Cardiac muscle cell (in vitro differentiated cells and primary cell): ENCODE data around the gene SNRPB. TPM values are rescaled to one million over a fixed set of nuclear protein-coding genes. Genes with fewer than 3 reads are reported as not detected.

Experiments used
- DNase-seq, 2 donors: peaks; one replicate each; pipeline versions ENCODE4 v3.0.0 to v3.0.0-alpha.2; 2010 to 2017; ENCODE audit warnings: low read depth in 1 of 2, low spot score in 1 of 2
- H3K27ac ChIP-seq: fragments of 200-600 bp; sonication (generic); 2 replicates; pipeline ENCODE4 v1.5.1; 2016
- H3K27me3 ChIP-seq: fragments of 200-600 bp; sonication (generic); 2 replicates; pipeline ENCODE4 v1.6.0; 2016; ENCODE audit warnings: control low read depth
- H3K36me3 ChIP-seq: fragments of 200-600 bp; sonication (generic); 2 replicates; pipeline ENCODE4 v1.5.1; 2016; ENCODE audit warnings: control low read depth
- H3K4me1 ChIP-seq: fragments of 200-600 bp; sonication (generic); 2 replicates; pipeline ENCODE4 v1.8.1; 2017; ENCODE audit warnings: low read depth, mild to moderate bottlenecking, mixed run types
- H3K4me3 ChIP-seq: fragments of 200-600 bp; sonication (generic); 2 replicates; pipeline ENCODE4 v1.5.1; 2016; ENCODE audit warnings: mild to moderate bottlenecking
- H3K9me3 ChIP-seq: fragments of 200-600 bp; sonication (generic); 2 replicates; pipeline ENCODE4 v1.5.1; 2017; ENCODE audit warnings: low read depth, mild to moderate bottlenecking, control low read depth
- polyA plus RNA-seq: library from polyadenylated mRNA; unstranded; fragments of >200 nt; fragmentation: Nextera tagmentation; extraction: Ambion mirVana; gene quantifications from 2 replicates; pipeline ENCODE4 v1.2.1, GENCODE V29; 2016
- total RNA-seq: library from RNA; depleted of rRNA; stranded (reverse); fragments of >200 nt; gene quantifications from 2 replicates; pipeline ENCODE4 v1.2.3, GENCODE V29; 2016
- TF ChIP-seq, protein P1 (sequence below): IDR thresholded peaks from 2 replicates; pipeline ENCODE4 v1.5.1; 2012; ENCODE audit warnings: low read depth, mild to moderate bottlenecking, low read length

SNRPB gene
- total and polyA plus RNA-seq, 2 experiments from 2014 or later: 187 to 251 TPM

DNA sequence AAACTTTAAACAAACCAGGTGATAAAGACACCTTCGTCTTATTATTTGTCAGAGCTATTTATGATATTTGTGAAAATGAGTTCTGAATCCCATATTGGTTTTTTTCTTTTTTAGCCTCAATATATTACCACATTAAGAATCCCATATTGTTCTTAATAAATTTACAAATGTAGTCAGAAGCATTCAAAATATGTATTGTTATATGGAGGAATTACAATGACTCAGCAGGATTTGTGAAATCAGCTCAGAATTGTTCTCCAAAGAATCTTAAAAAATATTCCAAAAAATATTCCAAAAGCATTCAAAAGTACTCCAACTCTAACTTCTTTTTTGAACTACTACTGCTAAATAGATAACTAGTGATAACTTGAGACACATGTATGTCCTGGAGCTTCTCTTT lies 44.6 kb upstream of the SNRPB start:
- Histone ChIP-seq H3K27ac (no peak overlapping the region), H3K4me3 (no peak overlapping the region), H3K27me3 (peaks cover 90% of the 10 kb centered on the region), H3K4me1 (no peaks in the 10 kb centered on the region), H3K36me3 (no peaks in the 10 kb centered on the region), H3K9me3 (no peaks in the 10 kb centered on the region)
- TF ChIP-seq, protein P1, sequence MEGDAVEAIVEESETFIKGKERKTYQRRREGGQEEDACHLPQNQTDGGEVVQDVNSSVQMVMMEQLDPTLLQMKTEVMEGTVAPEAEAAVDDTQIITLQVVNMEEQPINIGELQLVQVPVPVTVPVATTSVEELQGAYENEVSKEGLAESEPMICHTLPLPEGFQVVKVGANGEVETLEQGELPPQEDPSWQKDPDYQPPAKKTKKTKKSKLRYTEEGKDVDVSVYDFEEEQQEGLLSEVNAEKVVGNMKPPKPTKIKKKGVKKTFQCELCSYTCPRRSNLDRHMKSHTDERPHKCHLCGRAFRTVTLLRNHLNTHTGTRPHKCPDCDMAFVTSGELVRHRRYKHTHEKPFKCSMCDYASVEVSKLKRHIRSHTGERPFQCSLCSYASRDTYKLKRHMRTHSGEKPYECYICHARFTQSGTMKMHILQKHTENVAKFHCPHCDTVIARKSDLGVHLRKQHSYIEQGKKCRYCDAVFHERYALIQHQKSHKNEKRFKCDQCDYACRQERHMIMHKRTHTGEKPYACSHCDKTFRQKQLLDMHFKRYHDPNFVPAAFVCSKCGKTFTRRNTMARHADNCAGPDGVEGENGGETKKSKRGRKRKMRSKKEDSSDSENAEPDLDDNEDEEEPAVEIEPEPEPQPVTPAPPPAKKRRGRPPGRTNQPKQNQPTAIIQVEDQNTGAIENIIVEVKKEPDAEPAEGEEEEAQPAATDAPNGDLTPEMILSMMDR: no peak
- no peak for DNase-seq

GRCh38 chr20:2509794-2510193 lies 39.2 kb upstream of the SNRPB start:
- Histone ChIP-seq H3K9me3 (no peaks in the 10 kb centered on the region), H3K4me3 (peak overlapping the region; percentile 76), H3K27me3 (peaks cover 44% of the 10 kb centered on the region), H3K27ac (peak overlapping the region; percentile 95), H3K4me1 (peaks cover 6% of the 10 kb centered on the region), H3K36me3 (no peaks in the 10 kb centered on the region)
- DNase-seq: no peak
- TF ChIP-seq, protein P1: no peak

- peaks cover 6% of the 10 kb centered on the region for H3K4me1 ChIP-seq
- H3K36me3 ChIP-seq: no peaks in the 10 kb centered on the region
- H3K27me3 ChIP-seq: peaks cover 41% of the 10 kb centered on the region
- H3K9me3 ChIP-seq: no peaks in the 10 kb centered on the region
- peak in 1 of 2 donors; percentile 25 for DNase-seq
- peak overlapping the region; percentile 95 for H3K27ac ChIP-seq
- TF ChIP-seq, protein P1: no peak
- H3K4me3 ChIP-seq: peak overlapping the region; percentile 76
Observed at GRCh38 chr20:2509468-2509781, 38.8 kb upstream of the SNRPB start.

DNA sequence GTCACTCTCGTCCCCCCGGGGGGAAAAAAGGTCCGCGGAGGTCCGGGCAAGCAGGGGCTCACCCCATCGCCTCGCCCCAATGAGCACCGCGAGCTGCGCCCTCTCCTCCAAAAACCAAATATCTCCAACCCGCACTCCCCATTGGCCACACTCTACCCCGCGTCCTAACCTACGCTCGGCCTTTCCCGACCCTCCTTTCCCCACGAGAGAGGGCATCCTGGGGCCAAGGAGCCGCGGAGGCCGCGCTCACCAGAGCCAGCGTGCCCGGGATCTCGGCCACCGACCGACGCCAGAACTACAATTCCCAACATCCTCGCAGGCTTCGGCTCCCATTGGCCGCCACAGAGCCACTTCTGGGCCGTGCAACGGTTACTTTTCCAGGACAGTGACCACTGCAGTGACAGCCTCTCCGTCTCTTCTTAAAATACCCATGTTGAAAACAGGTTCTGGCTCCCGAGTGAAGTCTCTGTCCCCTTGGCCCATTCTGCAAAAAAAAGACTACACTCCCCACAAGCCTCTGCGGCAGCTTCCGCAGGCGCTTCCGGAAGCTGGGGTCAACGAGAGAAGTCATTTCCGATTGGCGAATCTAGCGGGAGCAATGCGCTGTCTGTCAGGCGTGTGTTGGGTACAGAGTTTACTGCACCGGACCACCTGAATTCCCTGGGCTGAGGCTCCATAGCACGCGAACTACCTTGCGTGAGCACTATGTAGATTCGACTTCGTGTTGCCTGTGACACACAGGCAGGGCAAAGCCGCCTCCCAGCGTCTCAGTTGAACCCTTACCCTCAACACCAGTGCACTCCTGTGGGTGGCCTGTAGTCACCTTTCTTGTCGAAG lies 38.3 kb upstream of the SNRPB start, which contains the start of gene ZNF343:
Gene ZNF343, minus strand, starts transcription at position 285 of the 837 bp plus-strand sequence. CDS start 15,020 bp downstream, outside the sequence.
- peak within 1 kb of the TSS; percentile 95 for H3K27ac ChIP-seq

DNA sequence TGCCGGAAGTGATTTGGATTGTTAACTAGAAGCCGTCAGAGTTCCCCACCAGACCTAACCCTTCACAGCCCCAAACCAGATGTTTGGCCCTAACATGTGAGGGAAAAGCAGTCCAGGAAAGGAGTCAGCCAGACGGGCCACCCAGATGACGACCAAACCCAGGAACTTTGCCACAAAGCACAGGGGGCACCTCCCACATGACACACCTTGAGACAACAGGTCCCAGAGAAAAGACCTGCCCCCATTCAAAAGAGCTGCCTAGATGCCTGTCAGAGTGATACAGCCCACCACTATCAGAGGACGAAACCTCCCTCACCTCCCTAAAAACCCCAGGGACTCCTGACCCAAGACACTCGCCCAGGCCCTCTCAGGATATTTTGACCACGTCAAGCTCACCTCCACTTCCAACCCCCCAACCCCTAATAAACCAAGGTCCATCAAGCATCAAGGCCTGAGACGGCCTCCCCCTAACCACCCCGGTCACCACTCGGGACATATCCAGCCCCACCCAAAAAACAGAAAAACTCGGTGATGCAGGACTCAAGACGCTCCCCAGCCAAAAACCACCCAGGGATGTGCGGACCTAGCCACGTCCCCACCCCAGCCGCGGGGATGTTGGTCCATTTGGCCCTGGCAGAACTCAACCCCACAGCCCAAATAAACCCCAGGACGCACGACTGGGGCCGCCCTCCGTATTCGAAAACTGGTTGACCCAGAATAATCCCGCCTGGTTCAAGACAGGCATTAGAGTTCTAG lies 37.5 kb upstream of the SNRPB start:
- no peaks in the 10 kb centered on the region for H3K9me3 ChIP-seq
- H3K4me1 ChIP-seq: peaks cover 6% of the 10 kb centered on the region
- peak overlapping the region; percentile 76 for H3K4me3 ChIP-seq
- no peak overlapping the region for H3K27ac ChIP-seq
- peak in 1 of 2 donors; percentile 35 for DNase-seq
- H3K36me3 ChIP-seq: no peaks in the 10 kb centered on the region
- TF ChIP-seq, protein P1: no peak
- H3K27me3 ChIP-seq: peaks cover 27% of the 10 kb centered on the region

More for the DNA sequence above, 38.3 kb upstream of the SNRPB start, which contains the start of gene ZNF343:
- peaks cover 35% of the 10 kb centered on the region for H3K27me3 ChIP-seq
- peak within 1 kb of the TSS; percentile 76 for H3K4me3 ChIP-seq
- peak; percentile 82 to 90 for DNase-seq
- no peaks in the 10 kb centered on the region for H3K36me3 ChIP-seq
- TF ChIP-seq, protein P1: no peak
- peaks cover 6% of the 10 kb centered on the region for H3K4me1 ChIP-seq
- no peaks in the 10 kb centered on the region for H3K9me3 ChIP-seq
